T-cell (primary cell): ENCODE measurements around the gene GTF3C4. TPM values are rescaled to one million over a fixed set of nuclear protein-coding genes. Genes with fewer than 3 reads are reported as not detected.

Experiments used
- ATAC-seq, 4 experiments: fragments of 200-7000 bp in 3 of 4; fragments of 150-1000 bp in 1 of 4; cut with Tn5 transposase; replicated peaks in 1 of 4; 1 replicate in 3 of 4; 2 replicates in 1 of 4; pipeline ENCODE4 v1.10.0; 2021; ENCODE audit warnings: moderate library complexity in 3 of 4, mild to moderate bottlenecking in 2 of 4, moderate number of reproducible peaks in 1 of 4
- CTCF ChIA-PET, 2 donors: fragments of 300-600 bp; sonication (Branson Sonifier 250); formaldehyde crosslinking; loops; one replicate each; lab custom pipeline; 2022; ENCODE audit warnings: antibody characterized with exemption in 2 of 2; lab: Charles Lee
- POLR2A ChIA-PET, 2 donors: fragments of 300-600 bp; sonication (Branson Sonifier 250); formaldehyde crosslinking; loops; one replicate each; lab custom pipeline; 2022; ENCODE audit warnings: antibody characterized with exemption in 2 of 2; lab: Charles Lee
- DNase-seq, 35 experiments: peaks; one replicate each; pipeline versions ENCODE4 v3.0.0 to v3.0.0-alpha.2; 2013 to 2023
- H3K27ac ChIP-seq: one replicate; pipeline ENCODE4 v1.5.1; 2013; ENCODE audit warnings: low read length
- H3K27me3 ChIP-seq, 2 experiments: replicated peaks in 1 of 2; 1 replicate in 1 of 2; 2 replicates in 1 of 2; pipeline versions ENCODE4 v1.6.1 to v1.7.0; 2013; ENCODE audit warnings: low read length in 1 of 2, mixed read lengths in 1 of 2; ENCODE audit not compliant: control insufficient read depth in 2 of 2, insufficient read depth in 2 of 2; ENCODE audit errors: extremely low read depth in 1 of 2
- H3K36me3 ChIP-seq, 2 donors: 1 replicate in 1 of 2; 2 replicates in 1 of 2; pipeline versions ENCODE4 v1.6.1 to v1.7.0; 2013; ENCODE audit warnings: low read length in 1 of 2; ENCODE audit not compliant: control insufficient read depth in 2 of 2, insufficient read depth in 1 of 2; ENCODE audit errors: extremely low read depth in 1 of 2
- H3K4me1 ChIP-seq, 2 experiments: 1 replicate in 1 of 2; 2 replicates in 1 of 2; pipeline versions ENCODE4 v1.6.1 to v1.7.0; 2013; ENCODE audit warnings: low read length in 2 of 2, mixed read lengths in 1 of 2; ENCODE audit not compliant: insufficient read depth in 2 of 2, control insufficient read depth in 1 of 2; ENCODE audit errors: extremely low read depth in 1 of 2
- H3K4me3 ChIP-seq, 2 donors: 1 replicate in 1 of 2; 2 replicates in 1 of 2; pipeline versions ENCODE4 v1.5.1 to v1.7.0; 2013; ENCODE audit warnings: mild to moderate bottlenecking in 2 of 2, low read length in 1 of 2, moderate library complexity in 1 of 2; ENCODE audit not compliant: control insufficient read depth in 1 of 2; ENCODE audit errors: extremely low read depth in 1 of 2
- H3K9me3 ChIP-seq: 2 replicates; pipeline ENCODE4 v1.7.0; 2013
- H3K27ac Mint-ChIP-seq, 2 donors: one replicate each; pipeline ENCODE4 v1.8.0; 2020 to 2021; ENCODE audit warnings: mild to moderate bottlenecking in 2 of 2, mixed read lengths in 2 of 2
- H3K27me3 Mint-ChIP-seq, 2 donors: one replicate each; pipeline ENCODE4 v1.8.0; 2021 to 2022; ENCODE audit warnings: mixed read lengths in 2 of 2
- H3K36me3 Mint-ChIP-seq: one replicate; pipeline ENCODE4 v1.8.0; 2021; ENCODE audit warnings: mixed read lengths
- H3K4me1 Mint-ChIP-seq, 3 donors: one replicate each; pipeline ENCODE4 v1.8.0; 2020 to 2022; ENCODE audit warnings: mixed read lengths in 3 of 3, mild to moderate bottlenecking in 1 of 3
- H3K4me3 Mint-ChIP-seq, 3 donors: one replicate each; pipeline ENCODE4 v1.8.0; 2020 to 2022; ENCODE audit warnings: mild to moderate bottlenecking in 3 of 3, mixed read lengths in 3 of 3, moderate library complexity in 3 of 3
- H3K9me3 Mint-ChIP-seq, 3 donors: one replicate each; pipeline ENCODE4 v1.8.0; 2020 to 2022; ENCODE audit warnings: mixed read lengths in 3 of 3
- WGBS: methylation state at CpG from one replicate; pipeline ENCODE4 v1.1.5; 2013; ENCODE audit warnings: missing lambda C conversion rate; ENCODE audit not compliant: insufficient coverage; 5-methylcytosine and 5-hydroxymethylcytosine counted together
- total RNA-seq, 35 experiments: library from RNA in 6 of 35; stranded (reverse) in 6 of 35; fragments of 120-200 nt in 1 of 35; gene quantifications; one replicate each; pipeline versions ENCODE4 v1.2.1 to v1.2.4 and lab custom pipeline; 2013 to 2026

Gene GTF3C4
- total RNA-seq, 5 donors from 2014 or later (not counting 1 experiment from before 2014, with no cell fraction given) = 8.9 to 14.2 (median 13.2) TPM

- no peak for ATAC-seq
- H3K4me3 Mint-ChIP-seq = no peak overlapping the region
- H3K27me3 ChIP-seq = no peaks in the 10 kb centered on the region
- POLR2A ChIA-PET = no interaction called here
- H3K9me3 Mint-ChIP-seq = no peaks in the 10 kb centered on the region
- H3K36me3 ChIP-seq = peaks cover 0 to 38% of the 10 kb centered on the region in 2 donors
- no peaks in the 10 kb centered on the region for H3K4me1 ChIP-seq
- H3K4me3 ChIP-seq = no peak overlapping the region
- peaks cover 64% of the 10 kb centered on the region for H3K36me3 Mint-ChIP-seq
- no peak for DNase-seq
- no peaks in the 10 kb centered on the region for H3K9me3 ChIP-seq
- 100% methylated on average over 2 of the region's 3 CpGs for WGBS
- H3K27ac Mint-ChIP-seq = no peak overlapping the region
- no peaks in the 10 kb centered on the region for H3K27me3 Mint-ChIP-seq
- H3K27ac ChIP-seq = no peak overlapping the region
- CTCF ChIA-PET = no interaction called here
- H3K4me1 Mint-ChIP-seq = no peaks in the 10 kb centered on the region
Observed at GRCh38 chr9:132634327-132634726, 35.9 kb upstream of the GTF3C4 start.

- Histone ChIP-seq H3K27ac (no peak overlapping the region), H3K36me3 (peaks cover 6 to 39% of the 10 kb centered on the region in 2 donors), H3K9me3 (no peaks in the 10 kb centered on the region), H3K27me3 (no peaks in the 10 kb centered on the region), H3K4me1 (no peaks in the 10 kb centered on the region), H3K4me3 (no peak overlapping the region)
- ChIA-PET CTCF (no interaction called here), POLR2A (no interaction called here)
- no peak for ATAC-seq
- no peak for DNase-seq
- Mint-ChIP-seq H3K27ac (no peak overlapping the region), H3K4me3 (no peak overlapping the region), H3K4me1 (no peaks in the 10 kb centered on the region), H3K27me3 (no peaks in the 10 kb centered on the region), H3K36me3 (peaks cover 59% of the 10 kb centered on the region), H3K9me3 (no peaks in the 10 kb centered on the region)
- WGBS = 98% methylated on average over 12 of the region's 12 CpGs
Observed at GRCh38 chr9:132637351-132637750, 32.9 kb upstream of the GTF3C4 start.

- ChIA-PET POLR2A (no interaction called here), CTCF (no interaction called here)
- H3K36me3 Mint-ChIP-seq = peaks cover 57% of the 10 kb centered on the region
- no peak overlapping the region for H3K4me3 Mint-ChIP-seq
- Histone ChIP-seq H3K4me3 (no peak overlapping the region), H3K27ac (no peak overlapping the region), H3K27me3 (no peaks in the 10 kb centered on the region), H3K36me3 (peaks cover 6 to 43% of the 10 kb centered on the region in 2 donors), H3K4me1 (no peaks in the 10 kb centered on the region), H3K9me3 (no peaks in the 10 kb centered on the region)
- H3K27me3 Mint-ChIP-seq = no peaks in the 10 kb centered on the region
- H3K27ac Mint-ChIP-seq = no peak overlapping the region
- no peaks in the 10 kb centered on the region for H3K4me1 Mint-ChIP-seq
- no peak for DNase-seq
- no peak for ATAC-seq
- WGBS = 100% methylated on average over 7 of the region's 12 CpGs
- no peaks in the 10 kb centered on the region for H3K9me3 Mint-ChIP-seq
Observed at GRCh38 chr9:132637801-132638200, 32.5 kb upstream of the GTF3C4 start.

GRCh38 chr9:132638240-132638639 is 32.0 kb upstream of the GTF3C4 start:
- Mint-ChIP-seq H3K9me3 (no peaks in the 10 kb centered on the region), H3K27ac (no peak overlapping the region), H3K36me3 (peaks cover 61% of the 10 kb centered on the region), H3K27me3 (no peaks in the 10 kb centered on the region), H3K4me3 (no peak overlapping the region), H3K4me1 (no peaks in the 10 kb centered on the region)
- peaks cover 7 to 46% of the 10 kb centered on the region in 2 donors for H3K36me3 ChIP-seq
- H3K4me3 ChIP-seq = no peak overlapping the region
- no CpG with 5 or more reads among the region's 5 CpGs for WGBS
- no peaks in the 10 kb centered on the region for H3K4me1 ChIP-seq
- no peak for DNase-seq
- ChIA-PET CTCF (no interaction called here), POLR2A (no interaction called here)
- no peak for ATAC-seq
- no peak overlapping the region for H3K27ac ChIP-seq
- H3K9me3 ChIP-seq = no peaks in the 10 kb centered on the region
- no peaks in the 10 kb centered on the region for H3K27me3 ChIP-seq

GRCh38 chr9:132639322-132639721 is 30.9 kb upstream of the GTF3C4 start:
- Histone ChIP-seq H3K4me3 (no peak overlapping the region), H3K36me3 (peaks cover 11 to 56% of the 10 kb centered on the region in 2 donors), H3K4me1 (no peaks in the 10 kb centered on the region), H3K27ac (no peak overlapping the region), H3K27me3 (no peaks in the 10 kb centered on the region), H3K9me3 (no peaks in the 10 kb centered on the region)
- Mint-ChIP-seq H3K4me3 (no peak overlapping the region), H3K36me3 (peaks cover 64% of the 10 kb centered on the region), H3K9me3 (no peaks in the 10 kb centered on the region), H3K27me3 (no peaks in the 10 kb centered on the region), H3K4me1 (no peaks in the 10 kb centered on the region), H3K27ac (no peak overlapping the region)
- CTCF ChIA-PET = no interaction called here
- no peak for ATAC-seq
- WGBS = 86% methylated on average over 2 of the region's 5 CpGs
- no peak for DNase-seq
- POLR2A ChIA-PET = no interaction called here

GRCh38 chr9:132641216-132641615 is 29.0 kb upstream of the GTF3C4 start:
- Histone ChIP-seq H3K4me1 (no peaks in the 10 kb centered on the region), H3K4me3 (no peak overlapping the region), H3K9me3 (no peaks in the 10 kb centered on the region), H3K36me3 (peaks cover 11 to 74% of the 10 kb centered on the region in 2 donors), H3K27me3 (no peaks in the 10 kb centered on the region), H3K27ac (no peak overlapping the region)
- H3K36me3 Mint-ChIP-seq = peaks cover 74% of the 10 kb centered on the region
- DNase-seq = no peak
- no peaks in the 10 kb centered on the region for H3K9me3 Mint-ChIP-seq
- no peak for ATAC-seq
- ChIA-PET POLR2A (no interaction called here), CTCF (no interaction called here)
- 89% methylated on average over 3 of the region's 4 CpGs for WGBS
- H3K4me3 Mint-ChIP-seq = no peak overlapping the region
- no peaks in the 10 kb centered on the region for H3K4me1 Mint-ChIP-seq
- no peaks in the 10 kb centered on the region for H3K27me3 Mint-ChIP-seq
- no peak overlapping the region for H3K27ac Mint-ChIP-seq

GRCh38 chr9:132644251-132644650 is 26.0 kb upstream of the GTF3C4 start:
- no peaks in the 10 kb centered on the region for H3K27me3 Mint-ChIP-seq
- no peak for ATAC-seq
- DNase-seq = no peak
- 100% methylated on average over 1 of the region's 3 CpGs for WGBS
- no peak overlapping the region for H3K4me3 Mint-ChIP-seq
- Histone ChIP-seq H3K9me3 (no peaks in the 10 kb centered on the region), H3K4me1 (no peaks in the 10 kb centered on the region), H3K27ac (no peak overlapping the region), H3K27me3 (no peaks in the 10 kb centered on the region), H3K36me3 (peaks cover 27 to 91% of the 10 kb centered on the region in 2 donors), H3K4me3 (no peak overlapping the region)
- H3K27ac Mint-ChIP-seq = no peak overlapping the region
- peaks cover 77% of the 10 kb centered on the region for H3K36me3 Mint-ChIP-seq
- ChIA-PET CTCF (interaction anchor here in 1 of 2 donors (0.5 kb wide), 1 partner anchor 264 kb away, joined by 3 read pairs; no protein-coding TSS in a partner anchor), POLR2A (interaction anchor here in 1 of 2 donors (0.6 kb wide), 1 partner anchor 299 kb away, joined by 3 read pairs; no protein-coding TSS in a partner anchor)
- no peaks in the 10 kb centered on the region for H3K9me3 Mint-ChIP-seq
- H3K4me1 Mint-ChIP-seq = no peaks in the 10 kb centered on the region
